AG10803 (cell line): ENCODE results near the gene SELE.

ENCODE experiments used
- DNase-seq: peaks from one replicate; pipeline ENCODE4 v3.0.0; 2010; ENCODE audit warnings: low read depth
- H3K4me3 ChIP-seq: 2 replicates; pipeline ENCODE4 v1.5.1; 2011; ENCODE audit warnings: mild to moderate bottlenecking, low read length, control low read depth
- TF ChIP-seq, protein P1 (sequence below): conservative IDR thresholded peaks from 2 replicates; pipeline ENCODE4 v1.5.1; 2011; ENCODE audit warnings: mild to moderate bottlenecking, low read length, control low read depth, inconsistent platforms

SELE gene

DNA sequence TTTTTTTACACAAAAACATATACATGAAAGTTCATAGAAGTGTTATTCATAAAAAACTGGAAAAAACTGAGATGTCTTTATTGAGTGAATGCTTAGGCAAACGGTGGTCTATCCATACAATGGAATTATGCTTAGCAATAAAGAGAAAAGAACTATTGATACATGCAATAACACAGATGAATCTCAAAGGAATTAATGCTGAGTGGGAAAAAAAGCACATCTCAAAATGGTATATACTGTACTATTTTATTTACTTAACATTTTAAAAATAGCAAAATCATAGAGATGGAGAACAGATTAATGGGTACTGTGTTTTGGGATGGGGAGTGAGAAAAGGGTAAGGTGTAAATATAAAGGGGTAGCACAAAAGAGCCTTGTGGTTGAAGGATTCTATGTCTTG lies 31.0 kb upstream of the SELE start:
- no peak overlapping the region for H3K4me3 ChIP-seq
- TF ChIP-seq, protein P1, sequence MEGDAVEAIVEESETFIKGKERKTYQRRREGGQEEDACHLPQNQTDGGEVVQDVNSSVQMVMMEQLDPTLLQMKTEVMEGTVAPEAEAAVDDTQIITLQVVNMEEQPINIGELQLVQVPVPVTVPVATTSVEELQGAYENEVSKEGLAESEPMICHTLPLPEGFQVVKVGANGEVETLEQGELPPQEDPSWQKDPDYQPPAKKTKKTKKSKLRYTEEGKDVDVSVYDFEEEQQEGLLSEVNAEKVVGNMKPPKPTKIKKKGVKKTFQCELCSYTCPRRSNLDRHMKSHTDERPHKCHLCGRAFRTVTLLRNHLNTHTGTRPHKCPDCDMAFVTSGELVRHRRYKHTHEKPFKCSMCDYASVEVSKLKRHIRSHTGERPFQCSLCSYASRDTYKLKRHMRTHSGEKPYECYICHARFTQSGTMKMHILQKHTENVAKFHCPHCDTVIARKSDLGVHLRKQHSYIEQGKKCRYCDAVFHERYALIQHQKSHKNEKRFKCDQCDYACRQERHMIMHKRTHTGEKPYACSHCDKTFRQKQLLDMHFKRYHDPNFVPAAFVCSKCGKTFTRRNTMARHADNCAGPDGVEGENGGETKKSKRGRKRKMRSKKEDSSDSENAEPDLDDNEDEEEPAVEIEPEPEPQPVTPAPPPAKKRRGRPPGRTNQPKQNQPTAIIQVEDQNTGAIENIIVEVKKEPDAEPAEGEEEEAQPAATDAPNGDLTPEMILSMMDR: no peak

DNA sequence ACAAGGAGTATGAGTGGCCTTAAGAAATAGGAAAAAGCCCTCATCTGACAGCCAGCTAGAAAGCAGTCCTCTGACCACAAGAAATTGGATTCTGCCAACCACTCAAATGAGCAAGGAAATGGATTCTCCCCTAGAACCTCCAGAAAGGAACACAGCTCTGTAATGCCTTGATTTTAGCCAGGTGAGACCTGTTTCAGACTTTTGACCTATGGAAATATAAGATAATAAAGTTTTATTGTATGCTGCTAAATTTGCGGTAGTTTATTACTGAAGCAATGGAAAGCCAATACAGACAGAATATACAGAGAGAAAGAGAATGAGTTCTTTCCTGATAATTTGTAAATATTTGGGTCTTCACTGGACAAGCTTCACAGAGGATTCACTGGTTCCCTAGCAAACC lies 28.8 kb upstream of the SELE start:
- H3K4me3 ChIP-seq: no peak overlapping the region
- TF ChIP-seq, protein P1: no peak
- DNase-seq: no peak

More for the DNA sequence above, 31.0 kb upstream of the SELE start:
- no peak for DNase-seq

- DNase-seq: no peak
- H3K4me3 ChIP-seq: no peak overlapping the region
- TF ChIP-seq, protein P1: no peak
Observed at GRCh38 chr1:169759038-169759437, 25.2 kb upstream of the SELE start.

- no peak overlapping the region for H3K4me3 ChIP-seq
- DNase-seq: no peak
- TF ChIP-seq, protein P1: no peak
Observed at GRCh38 chr1:169753549-169753948, 19.7 kb upstream of the SELE start.

DNA sequence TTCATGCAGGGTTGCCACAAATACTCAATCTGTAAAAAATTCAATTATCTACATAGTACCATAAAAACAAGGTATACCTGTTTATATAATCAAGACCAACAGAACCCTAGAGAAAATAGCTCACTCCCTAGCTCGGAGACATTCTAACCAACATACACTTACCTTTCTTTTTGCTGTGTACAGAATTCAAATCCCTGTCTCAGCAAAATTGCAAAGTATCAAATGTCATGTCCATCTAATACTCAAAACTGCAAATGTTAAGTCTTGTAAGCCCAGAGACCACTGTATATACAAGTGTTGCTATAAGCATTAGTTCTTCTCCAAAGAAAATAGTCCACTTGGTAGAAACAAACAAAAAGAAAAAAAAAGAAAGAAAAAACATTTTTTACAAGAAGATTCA lies 16.2 kb upstream of the SELE start:
- DNase-seq: no peak
- no peak overlapping the region for H3K4me3 ChIP-seq
- TF ChIP-seq, protein P1: no peak

- H3K4me3 ChIP-seq: no peak overlapping the region
- DNase-seq: no peak
- TF ChIP-seq, protein P1: no peak
Observed at GRCh38 chr1:169746550-169746949, 12.7 kb upstream of the SELE start.

DNA sequence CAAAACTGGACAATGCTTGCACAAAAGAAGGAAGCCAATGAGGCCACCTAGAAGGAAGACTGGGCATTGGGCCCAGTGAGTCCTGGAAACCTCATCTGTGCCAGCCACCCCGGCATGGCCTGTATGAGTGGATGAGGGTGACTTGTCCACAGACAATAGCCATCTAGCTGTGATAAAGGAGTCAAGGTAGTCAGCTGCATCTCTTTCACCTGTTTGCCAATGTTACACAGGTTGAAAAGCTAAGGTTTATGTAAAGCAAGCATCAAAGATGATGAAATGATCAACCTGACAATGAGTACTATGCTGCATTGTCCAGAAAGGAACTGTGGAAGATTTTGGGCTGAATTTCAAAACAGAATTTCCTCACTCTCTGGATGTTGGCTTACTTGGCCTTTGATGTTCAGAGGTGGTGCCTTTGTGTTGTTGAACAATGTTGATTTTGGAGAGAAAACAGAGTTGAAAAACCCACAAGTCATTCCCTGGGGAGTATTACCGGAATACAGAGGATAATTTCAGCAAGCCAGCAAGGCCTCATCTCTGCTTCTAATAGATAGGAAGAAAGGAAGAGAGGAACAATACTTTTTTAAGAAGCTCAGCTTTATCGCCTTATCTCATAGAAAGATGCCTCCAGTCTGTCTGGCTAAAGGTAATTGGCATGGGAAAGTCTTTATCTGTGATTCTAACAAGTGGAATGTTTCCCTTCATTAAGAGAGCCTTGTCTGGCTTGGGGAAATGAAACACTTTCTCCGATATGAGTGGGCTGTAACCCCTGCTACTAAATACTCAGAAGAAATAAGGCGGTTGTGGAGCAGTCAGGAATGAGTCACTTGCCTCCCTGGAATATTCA lies 11.4 kb upstream of the SELE start:
- DNase-seq: no peak
- TF ChIP-seq, protein P1: no peak
- H3K4me3 ChIP-seq: no peak overlapping the region
